ENCODE measurements around the gene KRT78. TPM values are rescaled to one million over a fixed set of nuclear protein-coding genes. Genes with fewer than 3 reads are reported as not detected.

Gene KRT78
- total RNA-seq, 1 experiment from 2014 or later = not detected

DNA sequence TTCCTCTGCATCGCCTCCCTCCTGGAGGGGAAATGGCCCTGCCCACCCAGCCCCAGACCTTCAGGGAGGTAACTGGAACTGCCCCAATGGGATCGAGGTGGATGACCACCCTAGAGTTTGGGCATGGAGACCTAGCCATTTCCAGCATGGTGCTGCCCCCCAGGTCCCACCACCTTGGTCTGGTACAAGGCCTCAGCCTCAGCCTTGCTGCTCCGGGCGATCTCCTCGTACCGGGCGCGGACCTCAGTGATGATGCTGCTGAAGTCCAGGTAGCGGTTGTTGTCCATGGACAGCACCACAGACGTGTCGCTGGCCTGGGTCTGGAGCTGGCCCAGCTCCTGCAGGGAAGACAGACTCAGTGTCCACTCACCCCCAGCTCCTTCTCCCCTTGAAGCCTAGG lies 4.4 kb downstream of the KRT78 start:
- TF ChIP-seq, protein P1, sequence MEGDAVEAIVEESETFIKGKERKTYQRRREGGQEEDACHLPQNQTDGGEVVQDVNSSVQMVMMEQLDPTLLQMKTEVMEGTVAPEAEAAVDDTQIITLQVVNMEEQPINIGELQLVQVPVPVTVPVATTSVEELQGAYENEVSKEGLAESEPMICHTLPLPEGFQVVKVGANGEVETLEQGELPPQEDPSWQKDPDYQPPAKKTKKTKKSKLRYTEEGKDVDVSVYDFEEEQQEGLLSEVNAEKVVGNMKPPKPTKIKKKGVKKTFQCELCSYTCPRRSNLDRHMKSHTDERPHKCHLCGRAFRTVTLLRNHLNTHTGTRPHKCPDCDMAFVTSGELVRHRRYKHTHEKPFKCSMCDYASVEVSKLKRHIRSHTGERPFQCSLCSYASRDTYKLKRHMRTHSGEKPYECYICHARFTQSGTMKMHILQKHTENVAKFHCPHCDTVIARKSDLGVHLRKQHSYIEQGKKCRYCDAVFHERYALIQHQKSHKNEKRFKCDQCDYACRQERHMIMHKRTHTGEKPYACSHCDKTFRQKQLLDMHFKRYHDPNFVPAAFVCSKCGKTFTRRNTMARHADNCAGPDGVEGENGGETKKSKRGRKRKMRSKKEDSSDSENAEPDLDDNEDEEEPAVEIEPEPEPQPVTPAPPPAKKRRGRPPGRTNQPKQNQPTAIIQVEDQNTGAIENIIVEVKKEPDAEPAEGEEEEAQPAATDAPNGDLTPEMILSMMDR (conservative IDR thresholded peaks at IDR 0.05; ENCODE audit: low read depth, low read length) = no peak
- no peak for TF ChIP-seq EZH2 (IDR thresholded peaks at IDR 0.05; ENCODE audit: borderline replicate concordance, low read depth, low read length, poor library complexity, severe bottlenecking)
- Histone ChIP-seq H3K9me3 (ENCODE audit: low read depth, low read length, poor library complexity, severe bottlenecking) (no peaks in the 10 kb centered on the region), H3K27ac (ENCODE audit: low read depth, low read length, poor library complexity, severe bottlenecking) (no peak overlapping the region), H3K4me3 (ENCODE audit: low read depth, low read length, poor library complexity, severe bottlenecking) (no peak overlapping the region), H3K36me3 (ENCODE audit: insufficient read depth, low read length, poor library complexity, severe bottlenecking) (no peaks in the 10 kb centered on the region), H3K27me3 (replicated peaks; ENCODE audit: insufficient read depth, low read depth, low read length, poor library complexity) (no peaks in the 10 kb centered on the region), H3K4me1 (ENCODE audit: insufficient read depth, low read length, poor library complexity, severe bottlenecking) (no peaks in the 10 kb centered on the region)
- intact Hi-C loops (cut with micrococcal nuclease; ENCODE audit: unreplicated experiment) = no loop called here
- no TSS peak for BruUV-seq (replicated peaks)
- CTCF ChIA-PET = no interaction called here
- POLR2A ChIA-PET (ENCODE audit: low non-redundant PET) = no interaction called here
- no peak for DNase-seq (ENCODE audit: low spot score)

DNA sequence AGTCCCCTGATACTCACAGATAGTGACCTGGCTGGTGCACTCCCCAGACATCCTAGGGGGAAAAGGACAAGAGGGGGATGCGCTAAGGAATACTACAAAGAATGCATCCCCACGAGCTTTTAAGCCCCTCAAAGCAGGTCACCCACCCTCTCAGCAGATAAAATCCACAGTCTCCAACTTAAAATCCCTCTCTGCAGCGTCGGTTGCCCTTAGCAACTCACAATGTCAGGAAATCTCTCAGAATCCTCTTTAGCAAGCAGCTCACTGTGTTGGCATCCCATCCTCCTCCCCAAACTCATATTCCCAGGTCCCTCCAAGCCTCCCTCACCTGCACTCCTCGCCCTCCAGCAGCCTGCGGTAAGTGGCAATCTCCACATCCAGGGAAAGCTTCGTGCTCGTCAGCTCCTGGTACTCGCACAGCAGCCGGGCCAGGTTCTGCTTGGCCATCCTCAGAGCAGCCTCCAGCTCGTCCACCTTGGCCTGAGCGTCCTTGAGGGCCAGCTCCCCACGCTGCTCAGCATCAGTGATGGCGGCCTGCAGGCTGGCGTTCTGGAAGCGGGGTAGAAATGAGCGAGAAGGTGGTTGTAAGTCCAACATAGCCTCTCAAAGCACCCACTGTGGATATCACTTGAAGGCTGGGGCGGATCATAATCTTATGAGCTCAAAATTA lies 9.2 kb downstream of the KRT78 start:
- ChIA-PET CTCF (no interaction called here), POLR2A (ENCODE audit: low non-redundant PET) (no interaction called here)
- no peaks in the 10 kb centered on the region for H3K4me1 ChIP-seq (ENCODE audit: insufficient read depth, low read length, poor library complexity, severe bottlenecking)
- no peaks in the 10 kb centered on the region for H3K27me3 ChIP-seq (replicated peaks; ENCODE audit: insufficient read depth, low read depth, low read length, poor library complexity)
- no peak for DNase-seq (ENCODE audit: low spot score)
- TF ChIP-seq, protein P1 (conservative IDR thresholded peaks at IDR 0.05; ENCODE audit: low read depth, low read length) = no peak
- intact Hi-C loops (cut with micrococcal nuclease; ENCODE audit: unreplicated experiment) = no loop called here
- H3K36me3 ChIP-seq (ENCODE audit: insufficient read depth, low read length, poor library complexity, severe bottlenecking) = no peaks in the 10 kb centered on the region
- no peak overlapping the region for H3K27ac ChIP-seq (ENCODE audit: low read depth, low read length, poor library complexity, severe bottlenecking)
- no TSS peak for BruUV-seq (replicated peaks)
- H3K4me3 ChIP-seq (ENCODE audit: low read depth, low read length, poor library complexity, severe bottlenecking) = no peak overlapping the region
- H3K9me3 ChIP-seq (ENCODE audit: low read depth, low read length, poor library complexity, severe bottlenecking) = no peaks in the 10 kb centered on the region

DNA sequence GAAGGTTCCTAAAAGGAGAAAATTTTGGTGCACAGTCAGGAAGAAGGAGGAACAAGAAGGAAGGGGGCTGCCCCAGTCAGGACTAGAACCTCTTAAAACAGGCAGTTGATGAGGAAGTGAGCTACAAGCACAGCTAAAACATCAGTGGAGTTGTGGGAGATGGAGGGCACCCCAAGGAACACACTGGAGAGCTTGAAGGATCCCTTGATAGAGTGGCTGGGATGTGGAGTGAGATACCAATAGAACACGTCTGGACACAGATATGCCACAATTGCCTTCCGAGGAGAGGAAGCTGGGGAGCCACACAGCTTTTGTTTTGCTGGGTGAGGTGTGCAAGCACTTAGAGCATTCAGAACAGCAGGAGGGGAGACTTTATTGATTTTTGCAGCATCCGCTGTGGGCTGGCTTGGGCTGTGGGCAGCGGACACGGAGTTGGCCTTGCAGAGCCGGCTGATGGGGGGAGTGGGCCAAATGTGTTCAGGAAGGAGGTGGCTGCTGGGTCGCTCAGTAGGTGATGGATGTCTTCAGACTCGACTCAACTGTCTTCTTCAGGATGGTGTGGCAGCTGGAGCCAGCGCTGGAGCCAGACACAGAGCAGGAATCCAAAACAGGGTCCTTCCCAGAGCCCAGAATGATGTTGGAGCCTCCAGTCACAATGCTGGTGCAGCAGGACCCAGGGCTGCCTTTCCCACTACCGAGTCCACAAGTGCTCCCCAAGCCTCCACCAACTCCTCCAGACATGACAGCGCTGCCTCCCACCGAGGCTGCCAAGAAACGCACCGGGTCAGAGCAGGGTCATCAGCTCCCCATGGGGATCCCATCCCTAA lies 10.0 kb downstream of the KRT78 start:
- POLR2A ChIA-PET (ENCODE audit: low non-redundant PET) = no interaction called here
- Histone ChIP-seq H3K27ac (ENCODE audit: low read depth, low read length, poor library complexity, severe bottlenecking) (no peak overlapping the region), H3K9me3 (ENCODE audit: low read depth, low read length, poor library complexity, severe bottlenecking) (no peaks in the 10 kb centered on the region), H3K36me3 (ENCODE audit: insufficient read depth, low read length, poor library complexity, severe bottlenecking) (no peaks in the 10 kb centered on the region), H3K4me1 (ENCODE audit: insufficient read depth, low read length, poor library complexity, severe bottlenecking) (no peaks in the 10 kb centered on the region), H3K27me3 (replicated peaks; ENCODE audit: insufficient read depth, low read depth, low read length, poor library complexity) (no peaks in the 10 kb centered on the region), H3K4me3 (ENCODE audit: low read depth, low read length, poor library complexity, severe bottlenecking) (no peak overlapping the region)
- DNase-seq (ENCODE audit: low spot score) = no peak
- intact Hi-C loops (cut with micrococcal nuclease; ENCODE audit: unreplicated experiment) = no loop called here
- CTCF ChIA-PET = no interaction called here
- no TSS peak for BruUV-seq (replicated peaks)
- TF ChIP-seq, protein P1 (conservative IDR thresholded peaks at IDR 0.05; ENCODE audit: low read depth, low read length) = no peak
- TF ChIP-seq EZH2 (IDR thresholded peaks at IDR 0.05; ENCODE audit: borderline replicate concordance, low read depth, low read length, poor library complexity, severe bottlenecking) = no peak

Measured in A673 (cell line).